Measurements from ENCODE around the gene ANKDD1B.
"Not testable (repeated sequence)": the region's sequence is repeated elsewhere in the genome, so short reads cannot be mapped to it uniquely, and the experiment has no call there.

The ANKDD1B gene

DNA sequence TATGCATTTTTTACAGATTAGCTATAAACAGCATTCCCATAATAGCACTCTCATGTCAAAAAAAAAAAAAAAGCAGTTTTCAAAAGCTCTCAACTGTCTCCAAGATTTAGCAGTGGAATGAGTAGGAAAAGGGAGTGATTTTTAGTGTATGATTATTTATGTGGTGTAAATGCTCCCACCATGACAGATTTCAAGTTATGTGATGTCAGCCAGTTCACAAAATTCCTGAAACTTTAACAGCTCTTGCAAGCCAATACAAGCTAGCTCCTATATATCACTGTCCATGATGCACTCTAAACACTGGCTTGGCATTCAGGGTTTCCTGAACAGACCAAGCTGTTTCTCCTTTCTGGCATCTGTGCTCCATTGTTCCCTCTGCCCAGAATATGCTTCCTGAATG lies 7.9 kb upstream of the ANKDD1B start:
- TF ChIP-seq EZH2 (optimal IDR thresholded peaks at IDR 0.05; ENCODE audit: low read depth, low read length), result no peak
- no peak for TF ChIP-seq EZH2phosphoT487 (IDR thresholded peaks at IDR 0.05; ENCODE audit: low read length)
- TF ChIP-seq, protein P1, sequence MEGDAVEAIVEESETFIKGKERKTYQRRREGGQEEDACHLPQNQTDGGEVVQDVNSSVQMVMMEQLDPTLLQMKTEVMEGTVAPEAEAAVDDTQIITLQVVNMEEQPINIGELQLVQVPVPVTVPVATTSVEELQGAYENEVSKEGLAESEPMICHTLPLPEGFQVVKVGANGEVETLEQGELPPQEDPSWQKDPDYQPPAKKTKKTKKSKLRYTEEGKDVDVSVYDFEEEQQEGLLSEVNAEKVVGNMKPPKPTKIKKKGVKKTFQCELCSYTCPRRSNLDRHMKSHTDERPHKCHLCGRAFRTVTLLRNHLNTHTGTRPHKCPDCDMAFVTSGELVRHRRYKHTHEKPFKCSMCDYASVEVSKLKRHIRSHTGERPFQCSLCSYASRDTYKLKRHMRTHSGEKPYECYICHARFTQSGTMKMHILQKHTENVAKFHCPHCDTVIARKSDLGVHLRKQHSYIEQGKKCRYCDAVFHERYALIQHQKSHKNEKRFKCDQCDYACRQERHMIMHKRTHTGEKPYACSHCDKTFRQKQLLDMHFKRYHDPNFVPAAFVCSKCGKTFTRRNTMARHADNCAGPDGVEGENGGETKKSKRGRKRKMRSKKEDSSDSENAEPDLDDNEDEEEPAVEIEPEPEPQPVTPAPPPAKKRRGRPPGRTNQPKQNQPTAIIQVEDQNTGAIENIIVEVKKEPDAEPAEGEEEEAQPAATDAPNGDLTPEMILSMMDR (IDR thresholded peaks at IDR 0.05; ENCODE audit: low read length), result no peak
- no peak for DNase-seq
- H3K9me3 ChIP-seq (replicated peaks; ENCODE audit: insufficient read depth, low read length), result no peaks in the 10 kb centered on the region
- H3K4me1 ChIP-seq (ENCODE audit: low read length), result no peaks in the 10 kb centered on the region
- H3K9ac ChIP-seq (ENCODE audit: low read length), result no peak overlapping the region
- H2AFZ ChIP-seq (ENCODE audit: low read length), result no peak overlapping the region
- no peaks in the 10 kb centered on the region for H3K36me3 ChIP-seq (replicated peaks; ENCODE audit: insufficient read depth, low read length)
- H4K20me1 ChIP-seq (ENCODE audit: insufficient read depth, low read length), result no peaks in the 10 kb centered on the region
- no peak overlapping the region for H3K4me3 ChIP-seq (ENCODE audit: low read length)
- H3K79me2 ChIP-seq (ENCODE audit: low read length), result no peaks in the 10 kb centered on the region
- H3K9me2 ChIP-seq (replicated peaks; ENCODE audit: insufficient read depth, low read length), result no peaks in the 10 kb centered on the region
- H3K4me2 ChIP-seq (ENCODE audit: low read depth, low read length), result no peak overlapping the region
- H3F3A ChIP-seq (ENCODE audit: insufficient read depth, low read length), result no peaks in the 10 kb centered on the region
- H3K27me3 ChIP-seq (replicated peaks; ENCODE audit: insufficient read depth, low read length), result no peaks in the 10 kb centered on the region
- H3K27ac ChIP-seq (ENCODE audit: low read length), result no peak overlapping the region

DNA sequence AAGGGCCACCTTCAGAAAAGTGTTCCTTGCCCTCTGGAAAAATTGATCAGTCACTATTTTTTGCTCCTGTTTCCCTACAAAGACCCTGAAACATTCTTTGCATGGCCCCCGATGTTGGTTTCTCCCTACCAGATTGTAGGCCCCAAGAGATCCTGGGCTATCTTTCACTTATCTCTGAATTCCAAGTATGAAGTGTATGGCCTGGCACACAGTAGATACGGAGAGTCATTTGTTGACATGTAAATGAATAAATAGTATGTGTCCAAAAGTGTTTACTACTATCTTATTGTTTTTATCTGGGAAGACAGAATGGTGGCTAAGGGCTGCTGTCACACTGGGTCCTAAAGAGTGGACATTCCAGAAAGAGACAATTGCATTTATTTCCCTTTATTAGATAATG lies 7.4 kb upstream of the ANKDD1B start:
- Histone ChIP-seq H3K4me1 (ENCODE audit: low read length) (no peaks in the 10 kb centered on the region), H3K79me2 (ENCODE audit: low read length) (no peaks in the 10 kb centered on the region), H3K4me3 (ENCODE audit: low read length) (no peak overlapping the region), H3K27me3 (replicated peaks; ENCODE audit: insufficient read depth, low read length) (no peaks in the 10 kb centered on the region), H3K27ac (ENCODE audit: low read length) (no peak overlapping the region), H3K36me3 (replicated peaks; ENCODE audit: insufficient read depth, low read length) (no peaks in the 10 kb centered on the region), H3K9ac (ENCODE audit: low read length) (no peak overlapping the region), H3F3A (ENCODE audit: insufficient read depth, low read length) (no peaks in the 10 kb centered on the region), H3K9me3 (replicated peaks; ENCODE audit: insufficient read depth, low read length) (no peaks in the 10 kb centered on the region), H4K20me1 (ENCODE audit: insufficient read depth, low read length) (no peaks in the 10 kb centered on the region), H2AFZ (ENCODE audit: low read length) (no peak overlapping the region), H3K9me2 (replicated peaks; ENCODE audit: insufficient read depth, low read length) (no peaks in the 10 kb centered on the region), H3K4me2 (ENCODE audit: low read depth, low read length) (no peak overlapping the region)
- DNase-seq, result no peak
- TF ChIP-seq EZH2phosphoT487 (IDR thresholded peaks at IDR 0.05; ENCODE audit: low read length), result no peak

DNA sequence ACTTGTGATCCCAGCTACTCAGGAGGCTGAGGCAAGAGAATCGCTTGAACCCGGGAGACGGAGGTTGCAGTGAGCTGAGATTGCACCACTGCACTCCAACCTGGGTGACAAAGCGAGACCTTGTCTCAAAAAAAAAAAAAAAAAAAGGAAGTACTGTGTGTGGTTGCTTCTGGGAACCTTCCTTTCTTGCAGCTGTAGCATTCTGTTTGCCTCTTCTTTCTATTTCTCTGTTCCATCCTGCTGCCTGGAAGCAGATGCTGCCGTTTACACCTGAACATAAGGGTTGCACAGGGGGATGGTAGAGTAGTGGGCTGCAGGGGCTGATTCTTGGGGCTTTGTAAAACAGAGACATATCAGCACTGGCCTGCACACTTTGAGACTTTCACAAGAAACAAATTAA lies 3.9 kb upstream of the ANKDD1B start:
- not testable (repeated sequence) for H4K20me1 ChIP-seq (ENCODE audit: insufficient read depth, low read length); H3K9me3 ChIP-seq (replicated peaks; ENCODE audit: insufficient read depth, low read length); H3K79me2 ChIP-seq (ENCODE audit: low read length); DNase-seq; H3K4me1 ChIP-seq (ENCODE audit: low read length); H3F3A ChIP-seq (ENCODE audit: insufficient read depth, low read length); H3K36me3 ChIP-seq (replicated peaks; ENCODE audit: insufficient read depth, low read length); H3K4me2 ChIP-seq (ENCODE audit: low read depth, low read length); H3K9me2 ChIP-seq (replicated peaks; ENCODE audit: insufficient read depth, low read length); H3K27me3 ChIP-seq (replicated peaks; ENCODE audit: insufficient read depth, low read length); H2AFZ ChIP-seq (ENCODE audit: low read length); H3K4me3 ChIP-seq (ENCODE audit: low read length); H3K9ac ChIP-seq (ENCODE audit: low read length); H3K27ac ChIP-seq (ENCODE audit: low read length)

DNA sequence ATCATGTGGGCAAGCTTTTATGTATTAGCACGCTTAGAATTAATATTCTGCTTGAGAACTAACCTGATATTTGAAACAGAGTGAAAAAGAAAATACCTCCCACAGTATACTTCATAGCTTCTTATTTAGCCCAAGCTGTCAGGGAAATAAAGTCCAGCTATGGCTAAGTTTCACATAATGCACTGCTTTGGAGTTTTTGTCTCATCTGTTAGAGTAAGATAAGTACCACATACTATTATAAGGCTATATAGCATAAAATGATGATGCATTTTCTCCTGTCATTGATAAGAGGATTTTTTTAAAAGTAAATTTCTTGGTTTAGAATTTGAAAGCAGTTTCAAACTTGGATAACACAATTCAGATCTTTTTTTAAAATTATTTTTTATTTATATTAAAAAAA lies 2.4 kb upstream of the ANKDD1B start:
- Histone ChIP-seq H4K20me1 (ENCODE audit: insufficient read depth, low read length) (no peaks in the 10 kb centered on the region), H3K79me2 (ENCODE audit: low read length) (no peaks in the 10 kb centered on the region), H2AFZ (ENCODE audit: low read length) (no peak overlapping the region), H3K9ac (ENCODE audit: low read length) (no peak overlapping the region), H3K4me1 (ENCODE audit: low read length) (no peaks in the 10 kb centered on the region), H3K27ac (ENCODE audit: low read length) (no peak overlapping the region), H3K9me3 (replicated peaks; ENCODE audit: insufficient read depth, low read length) (no peaks in the 10 kb centered on the region), H3F3A (ENCODE audit: insufficient read depth, low read length) (no peaks in the 10 kb centered on the region), H3K36me3 (replicated peaks; ENCODE audit: insufficient read depth, low read length) (no peaks in the 10 kb centered on the region), H3K9me2 (replicated peaks; ENCODE audit: insufficient read depth, low read length) (no peaks in the 10 kb centered on the region), H3K4me3 (ENCODE audit: low read length) (no peak overlapping the region), H3K27me3 (replicated peaks; ENCODE audit: insufficient read depth, low read length) (no peaks in the 10 kb centered on the region), H3K4me2 (ENCODE audit: low read depth, low read length) (no peak overlapping the region)
- DNase-seq, result no peak
- no peak for TF ChIP-seq EZH2 (optimal IDR thresholded peaks at IDR 0.05; ENCODE audit: low read depth, low read length)

DNA sequence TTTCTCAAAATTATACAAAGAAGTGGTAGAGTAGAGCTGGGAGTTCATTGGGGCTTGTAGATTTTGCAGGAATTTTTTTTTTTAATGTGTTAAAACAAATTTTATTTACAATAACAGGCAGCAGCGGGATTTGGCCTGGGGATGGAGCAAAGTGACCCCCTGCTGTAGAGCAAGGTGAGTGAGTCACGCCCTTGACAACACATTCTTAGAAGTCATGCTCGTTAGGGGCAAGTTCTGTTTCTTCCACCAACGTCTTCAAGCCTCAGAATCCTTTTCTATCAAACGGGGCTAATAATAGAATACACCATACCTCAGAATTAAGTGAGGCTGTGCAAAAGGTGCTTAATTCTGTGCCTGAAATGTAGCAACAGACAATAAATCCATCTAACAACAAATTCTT lies 1.1 kb upstream of the ANKDD1B start:
- H3K9ac ChIP-seq (ENCODE audit: low read length), result no peak overlapping the region
- no peaks in the 10 kb centered on the region for H3F3A ChIP-seq (ENCODE audit: insufficient read depth, low read length)
- H3K4me1 ChIP-seq (ENCODE audit: low read length), result no peaks in the 10 kb centered on the region
- H2AFZ ChIP-seq (ENCODE audit: low read length), result no peak overlapping the region
- H3K27ac ChIP-seq (ENCODE audit: low read length), result no peak overlapping the region
- H3K9me3 ChIP-seq (replicated peaks; ENCODE audit: insufficient read depth, low read length), result no peaks in the 10 kb centered on the region
- no peaks in the 10 kb centered on the region for H3K36me3 ChIP-seq (replicated peaks; ENCODE audit: insufficient read depth, low read length)
- H3K4me3 ChIP-seq (ENCODE audit: low read length), result no peak overlapping the region
- no peaks in the 10 kb centered on the region for H3K9me2 ChIP-seq (replicated peaks; ENCODE audit: insufficient read depth, low read length)
- no peaks in the 10 kb centered on the region for H4K20me1 ChIP-seq (ENCODE audit: insufficient read depth, low read length)
- no peak for DNase-seq
- TF ChIP-seq, protein P1 (IDR thresholded peaks at IDR 0.05; ENCODE audit: low read length), result no peak
- no peak for TF ChIP-seq EZH2 (optimal IDR thresholded peaks at IDR 0.05; ENCODE audit: low read depth, low read length)
- TF ChIP-seq EZH2phosphoT487 (IDR thresholded peaks at IDR 0.05; ENCODE audit: low read length), result no peak
- no peak overlapping the region for H3K4me2 ChIP-seq (ENCODE audit: low read depth, low read length)
- no peaks in the 10 kb centered on the region for H3K79me2 ChIP-seq (ENCODE audit: low read length)
- no peaks in the 10 kb centered on the region for H3K27me3 ChIP-seq (replicated peaks; ENCODE audit: insufficient read depth, low read length)

DNA sequence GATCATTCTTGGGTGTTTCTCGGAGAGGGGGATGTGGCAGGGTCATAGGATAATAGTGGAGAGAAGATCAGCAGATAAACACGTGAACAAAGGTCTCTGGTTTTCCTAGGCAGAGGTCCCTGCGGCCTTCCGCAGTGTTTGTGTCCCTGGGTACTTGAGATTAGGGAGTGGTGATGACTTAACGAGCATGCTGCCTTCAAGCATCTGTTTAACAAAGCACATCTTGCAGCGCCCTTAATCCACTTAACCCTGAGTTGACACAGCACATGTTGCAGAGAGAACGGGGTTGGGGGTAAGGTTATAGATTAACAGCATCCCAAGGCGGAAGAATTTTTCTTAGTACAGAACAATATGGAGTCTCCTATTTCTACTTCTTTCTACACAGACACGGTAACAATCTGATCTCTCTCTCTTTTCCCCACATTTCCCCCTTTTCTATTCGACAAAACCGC lies 368 bp upstream of the ANKDD1B start:
- not testable (repeated sequence) for H3K9me2 ChIP-seq (replicated peaks; ENCODE audit: insufficient read depth, low read length); H3K79me2 ChIP-seq (ENCODE audit: low read length); H3K4me3 ChIP-seq (ENCODE audit: low read length); H3K4me1 ChIP-seq (ENCODE audit: low read length); DNase-seq; H4K20me1 ChIP-seq (ENCODE audit: insufficient read depth, low read length); H3K27ac ChIP-seq (ENCODE audit: low read length); H3K36me3 ChIP-seq (replicated peaks; ENCODE audit: insufficient read depth, low read length); H3K9ac ChIP-seq (ENCODE audit: low read length); H3K27me3 ChIP-seq (replicated peaks; ENCODE audit: insufficient read depth, low read length); H3K9me3 ChIP-seq (replicated peaks; ENCODE audit: insufficient read depth, low read length); H2AFZ ChIP-seq (ENCODE audit: low read length); H3K4me2 ChIP-seq (ENCODE audit: low read depth, low read length); H3F3A ChIP-seq (ENCODE audit: insufficient read depth, low read length)

Measured in MM.1S (cell line).